ENCODE data around the gene MYO3B.
A peak's percentile ranks its signal among the peaks of the same experiment; 100 is the strongest.

Gene MYO3B

GRCh38 chr2:170148161-170148560 lies 29.8 kb upstream of the MYO3B start:
- no peak for DNase-seq (ENCODE audit: low read depth)
- H3K4me1 ChIP-seq (ENCODE audit: control insufficient read depth, insufficient read depth, low read length), result peaks cover 4% of the 10 kb centered on the region
- no peaks in the 10 kb centered on the region for H3K36me3 ChIP-seq (ENCODE audit: control insufficient read depth, insufficient read depth, low read length, severe bottlenecking)
- no peaks in the 10 kb centered on the region for H3K27me3 ChIP-seq (replicated peaks; ENCODE audit: control insufficient read depth, insufficient read depth, low read length)
- peaks cover 4% of the 10 kb centered on the region for H3K9me3 ChIP-seq (ENCODE audit: control insufficient read depth, low read length)
- no peak overlapping the region for H3K9ac ChIP-seq (ENCODE audit: low read length)
- no peak overlapping the region for H3K4me3 ChIP-seq (ENCODE audit: low read length)

GRCh38 chr2:170152421-170152820 lies 25.5 kb upstream of the MYO3B start:
- Histone ChIP-seq H3K4me3 (ENCODE audit: low read length) (no peak overlapping the region), H3K9ac (ENCODE audit: low read length) (no peak overlapping the region)

GRCh38 chr2:170155022-170155722 lies 22.8 kb upstream of the MYO3B start:
- peaks cover 6% of the 10 kb centered on the region for H3K9me3 ChIP-seq (ENCODE audit: control insufficient read depth, low read length)
- peaks cover 8% of the 10 kb centered on the region for H3K4me1 ChIP-seq (ENCODE audit: control insufficient read depth, insufficient read depth, low read length)
- H3K9ac ChIP-seq (ENCODE audit: low read length), result no peak overlapping the region
- DNase-seq (ENCODE audit: low read depth), result peak; percentile 31
- H3K27me3 ChIP-seq (replicated peaks; ENCODE audit: control insufficient read depth, insufficient read depth, low read length), result no peaks in the 10 kb centered on the region
- H3K36me3 ChIP-seq (ENCODE audit: control insufficient read depth, insufficient read depth, low read length, severe bottlenecking), result no peaks in the 10 kb centered on the region
- peak overlapping the region; percentile 39 for H3K4me3 ChIP-seq (ENCODE audit: low read length)

More at GRCh38 chr2:170152421-170152820, 25.5 kb upstream of the MYO3B start:
- no peaks in the 10 kb centered on the region for H3K27me3 ChIP-seq (replicated peaks; ENCODE audit: control insufficient read depth, insufficient read depth, low read length)
- DNase-seq (ENCODE audit: low read depth), result no peak
- peaks cover 8% of the 10 kb centered on the region for H3K4me1 ChIP-seq (ENCODE audit: control insufficient read depth, insufficient read depth, low read length)
- H3K36me3 ChIP-seq (ENCODE audit: control insufficient read depth, insufficient read depth, low read length, severe bottlenecking), result no peaks in the 10 kb centered on the region
- H3K9me3 ChIP-seq (ENCODE audit: control insufficient read depth, low read length), result peaks cover 6% of the 10 kb centered on the region

GRCh38 chr2:170155723-170156253 lies 22.2 kb upstream of the MYO3B start:
- H3K9ac ChIP-seq (ENCODE audit: low read length), result peak overlapping the region; percentile 27
- DNase-seq (ENCODE audit: low read depth), result no peak

GRCh38 chr2:170156592-170156991 lies 21.4 kb upstream of the MYO3B start:
- no peak for DNase-seq (ENCODE audit: low read depth)
- Histone ChIP-seq H3K4me3 (ENCODE audit: low read length) (no peak overlapping the region), H3K4me1 (ENCODE audit: control insufficient read depth, insufficient read depth, low read length) (peaks cover 14% of the 10 kb centered on the region), H3K27me3 (replicated peaks; ENCODE audit: control insufficient read depth, insufficient read depth, low read length) (no peaks in the 10 kb centered on the region), H3K9ac (ENCODE audit: low read length) (no peak overlapping the region), H3K9me3 (ENCODE audit: control insufficient read depth, low read length) (peaks cover 6% of the 10 kb centered on the region), H3K36me3 (ENCODE audit: control insufficient read depth, insufficient read depth, low read length, severe bottlenecking) (no peaks in the 10 kb centered on the region)

More at GRCh38 chr2:170155723-170156253, 22.2 kb upstream of the MYO3B start:
- H3K27me3 ChIP-seq (replicated peaks; ENCODE audit: control insufficient read depth, insufficient read depth, low read length), result no peaks in the 10 kb centered on the region
- peaks cover 8% of the 10 kb centered on the region for H3K4me1 ChIP-seq (ENCODE audit: control insufficient read depth, insufficient read depth, low read length)
- H3K9me3 ChIP-seq (ENCODE audit: control insufficient read depth, low read length), result peaks cover 6% of the 10 kb centered on the region
- no peaks in the 10 kb centered on the region for H3K36me3 ChIP-seq (ENCODE audit: control insufficient read depth, insufficient read depth, low read length, severe bottlenecking)
- no peak overlapping the region for H3K4me3 ChIP-seq (ENCODE audit: low read length)

- no peaks in the 10 kb centered on the region for H3K36me3 ChIP-seq (ENCODE audit: control insufficient read depth, insufficient read depth, low read length, severe bottlenecking)
Measured at GRCh38 chr2:170157025-170157684, 20.8 kb upstream of the MYO3B start.

GRCh38 chr2:170159060-170159459 lies 18.9 kb upstream of the MYO3B start:
- Histone ChIP-seq H3K36me3 (ENCODE audit: control insufficient read depth, insufficient read depth, low read length, severe bottlenecking) (no peaks in the 10 kb centered on the region), H3K9ac (ENCODE audit: low read length) (no peak overlapping the region), H3K27me3 (replicated peaks; ENCODE audit: control insufficient read depth, insufficient read depth, low read length) (no peaks in the 10 kb centered on the region)

More at GRCh38 chr2:170157025-170157684, 20.8 kb upstream of the MYO3B start:
- Histone ChIP-seq H3K4me1 (ENCODE audit: control insufficient read depth, insufficient read depth, low read length) (peaks cover 19% of the 10 kb centered on the region), H3K27me3 (replicated peaks; ENCODE audit: control insufficient read depth, insufficient read depth, low read length) (no peaks in the 10 kb centered on the region), H3K9ac (ENCODE audit: low read length) (no peak overlapping the region), H3K4me3 (ENCODE audit: low read length) (no peak overlapping the region), H3K9me3 (ENCODE audit: control insufficient read depth, low read length) (peaks cover 6% of the 10 kb centered on the region)
- DNase-seq (ENCODE audit: low read depth), result no peak

GRCh38 chr2:170161516-170162270 lies 16.3 kb upstream of the MYO3B start:
- peaks cover 34% of the 10 kb centered on the region for H3K4me1 ChIP-seq (ENCODE audit: control insufficient read depth, insufficient read depth, low read length)
- no peaks in the 10 kb centered on the region for H3K9me3 ChIP-seq (ENCODE audit: control insufficient read depth, low read length)
- no peaks in the 10 kb centered on the region for H3K36me3 ChIP-seq (ENCODE audit: control insufficient read depth, insufficient read depth, low read length, severe bottlenecking)
- peak overlapping the region; percentile 12 for H3K9ac ChIP-seq (ENCODE audit: low read length)
- DNase-seq (ENCODE audit: low read depth), result no peak
- H3K4me3 ChIP-seq (ENCODE audit: low read length), result peak overlapping the region; percentile 75
- H3K27me3 ChIP-seq (replicated peaks; ENCODE audit: control insufficient read depth, insufficient read depth, low read length), result no peaks in the 10 kb centered on the region

More at GRCh38 chr2:170159060-170159459, 18.9 kb upstream of the MYO3B start:
- H3K4me3 ChIP-seq (ENCODE audit: low read length), result no peak overlapping the region
- H3K4me1 ChIP-seq (ENCODE audit: control insufficient read depth, insufficient read depth, low read length), result peaks cover 36% of the 10 kb centered on the region
- no peak for DNase-seq (ENCODE audit: low read depth)
- no peaks in the 10 kb centered on the region for H3K9me3 ChIP-seq (ENCODE audit: control insufficient read depth, low read length)

- H3K27me3 ChIP-seq (replicated peaks; ENCODE audit: control insufficient read depth, insufficient read depth, low read length), result no peaks in the 10 kb centered on the region
- no peaks in the 10 kb centered on the region for H3K9me3 ChIP-seq (ENCODE audit: control insufficient read depth, low read length)
- peaks cover 38% of the 10 kb centered on the region for H3K4me1 ChIP-seq (ENCODE audit: control insufficient read depth, insufficient read depth, low read length)
- no peaks in the 10 kb centered on the region for H3K36me3 ChIP-seq (ENCODE audit: control insufficient read depth, insufficient read depth, low read length, severe bottlenecking)
- H3K4me3 ChIP-seq (ENCODE audit: low read length), result peak overlapping the region; percentile 75
- peak; percentile 13 for DNase-seq (ENCODE audit: low read depth)
- no peak overlapping the region for H3K9ac ChIP-seq (ENCODE audit: low read length)
Measured at GRCh38 chr2:170162271-170162632, 15.7 kb upstream of the MYO3B start.

- Histone ChIP-seq H3K9me3 (ENCODE audit: control insufficient read depth, low read length) (no peaks in the 10 kb centered on the region), H3K27me3 (replicated peaks; ENCODE audit: control insufficient read depth, insufficient read depth, low read length) (no peaks in the 10 kb centered on the region), H3K36me3 (ENCODE audit: control insufficient read depth, insufficient read depth, low read length, severe bottlenecking) (no peaks in the 10 kb centered on the region), H3K4me1 (ENCODE audit: control insufficient read depth, insufficient read depth, low read length) (peaks cover 38% of the 10 kb centered on the region), H3K4me3 (ENCODE audit: low read length) (no peak overlapping the region), H3K9ac (ENCODE audit: low read length) (no peak overlapping the region)
- DNase-seq (ENCODE audit: low read depth), result no peak
Measured at GRCh38 chr2:170163411-170164065, 14.4 kb upstream of the MYO3B start.

All from adipocyte (in vitro differentiated cells).